GM06990 (cell line): ENCODE data around the gene PELI2.

ENCODE experiments used
- DNase-seq: peaks from one replicate; pipeline ENCODE4 v3.0.0-alpha.2; 2011; ENCODE audit not compliant: insufficient read length; ENCODE audit errors: extremely low read depth
- H3K27me3 ChIP-seq: replicated peaks from 2 replicates; pipeline ENCODE4 v1.6.0; 2011; ENCODE audit warnings: low read length; ENCODE audit not compliant: control insufficient read depth, insufficient read depth
- H3K36me3 ChIP-seq: 2 replicates; pipeline ENCODE4 v1.5.1; 2011; ENCODE audit warnings: low read length; ENCODE audit not compliant: control insufficient read depth, insufficient read depth
- H3K4me3 ChIP-seq: replicated peaks from 2 replicates; pipeline ENCODE4 v1.5.1; 2011; ENCODE audit warnings: low read depth, mild to moderate bottlenecking, control low read depth, low read length
- TF ChIP-seq, protein P1 (sequence below): IDR thresholded peaks from 2 replicates; pipeline ENCODE4 v1.5.1; 2011; ENCODE audit warnings: low read length, control low read depth, mild to moderate bottlenecking, inconsistent platforms; ENCODE audit not compliant: insufficient read depth, poor library complexity, severe bottlenecking

Gene PELI2

DNA sequence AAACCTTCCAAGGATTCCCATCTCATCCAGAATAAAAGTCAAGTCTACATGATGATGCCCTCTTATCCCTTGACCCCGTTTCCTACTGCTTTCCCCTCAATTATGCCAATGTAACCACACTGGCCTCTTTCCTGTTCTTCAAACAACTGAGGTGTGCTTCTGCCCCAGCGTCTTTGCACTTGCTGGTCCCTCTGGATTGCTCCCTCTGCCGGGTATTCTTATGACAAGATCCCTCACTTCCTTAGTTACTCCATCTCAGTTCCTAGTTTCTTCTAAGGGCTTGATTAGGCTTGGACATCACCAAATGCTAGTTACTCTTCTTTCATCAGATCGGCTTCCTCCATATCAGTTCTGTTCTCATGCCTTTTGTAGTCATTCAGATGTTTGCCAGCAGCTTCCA lies 32.7 kb upstream of the PELI2 start:
- Histone ChIP-seq H3K27me3 (no peaks in the 10 kb centered on the region), H3K36me3 (no peaks in the 10 kb centered on the region), H3K4me3 (no peak overlapping the region)
- DNase-seq = no peak
- TF ChIP-seq, protein P1, sequence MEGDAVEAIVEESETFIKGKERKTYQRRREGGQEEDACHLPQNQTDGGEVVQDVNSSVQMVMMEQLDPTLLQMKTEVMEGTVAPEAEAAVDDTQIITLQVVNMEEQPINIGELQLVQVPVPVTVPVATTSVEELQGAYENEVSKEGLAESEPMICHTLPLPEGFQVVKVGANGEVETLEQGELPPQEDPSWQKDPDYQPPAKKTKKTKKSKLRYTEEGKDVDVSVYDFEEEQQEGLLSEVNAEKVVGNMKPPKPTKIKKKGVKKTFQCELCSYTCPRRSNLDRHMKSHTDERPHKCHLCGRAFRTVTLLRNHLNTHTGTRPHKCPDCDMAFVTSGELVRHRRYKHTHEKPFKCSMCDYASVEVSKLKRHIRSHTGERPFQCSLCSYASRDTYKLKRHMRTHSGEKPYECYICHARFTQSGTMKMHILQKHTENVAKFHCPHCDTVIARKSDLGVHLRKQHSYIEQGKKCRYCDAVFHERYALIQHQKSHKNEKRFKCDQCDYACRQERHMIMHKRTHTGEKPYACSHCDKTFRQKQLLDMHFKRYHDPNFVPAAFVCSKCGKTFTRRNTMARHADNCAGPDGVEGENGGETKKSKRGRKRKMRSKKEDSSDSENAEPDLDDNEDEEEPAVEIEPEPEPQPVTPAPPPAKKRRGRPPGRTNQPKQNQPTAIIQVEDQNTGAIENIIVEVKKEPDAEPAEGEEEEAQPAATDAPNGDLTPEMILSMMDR = no peak

DNA sequence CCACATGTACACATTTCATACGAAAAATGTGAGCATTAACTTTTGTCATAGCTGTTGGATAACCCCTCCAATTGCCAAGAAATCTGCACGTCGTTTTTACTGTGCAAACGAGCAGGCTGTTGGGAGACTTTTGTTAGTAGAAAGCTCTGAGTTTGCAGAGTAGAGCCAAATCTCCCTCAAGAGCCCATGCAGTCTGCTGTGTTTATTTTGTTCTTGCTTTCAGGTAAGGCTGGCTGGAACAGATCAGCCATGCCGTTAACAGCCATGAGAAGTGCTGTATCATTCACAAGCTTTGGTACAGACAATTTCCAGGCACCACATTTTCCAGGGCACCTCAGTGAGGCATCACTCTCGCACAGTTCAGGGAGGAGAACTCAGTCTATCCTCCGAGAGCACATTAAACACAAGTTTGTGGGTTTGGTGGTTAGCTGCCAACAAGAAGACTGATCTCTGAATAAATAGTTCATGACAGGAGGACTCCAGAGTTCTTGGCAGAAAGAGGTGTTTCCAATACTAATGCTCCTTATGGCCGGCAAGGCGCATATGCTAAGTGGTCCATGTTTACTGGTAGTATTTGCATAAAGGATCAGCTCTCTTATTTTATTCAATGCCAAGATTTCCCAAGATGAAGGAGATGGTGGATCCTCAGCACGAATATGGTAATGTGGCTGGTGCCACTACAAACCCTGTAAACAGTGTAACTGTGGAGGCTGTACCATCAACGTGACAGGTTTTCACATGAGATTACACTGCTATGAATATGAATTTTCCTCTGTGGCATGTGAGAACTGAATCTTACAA lies 30.3 kb upstream of the PELI2 start:
- H3K4me3 ChIP-seq = no peak overlapping the region
- no peaks in the 10 kb centered on the region for H3K36me3 ChIP-seq
- TF ChIP-seq, protein P1 = no peak
- DNase-seq = no peak
- H3K27me3 ChIP-seq = no peaks in the 10 kb centered on the region

- DNase-seq = no peak
- TF ChIP-seq, protein P1 = no peak
- Histone ChIP-seq H3K4me3 (no peak overlapping the region), H3K27me3 (no peaks in the 10 kb centered on the region), H3K36me3 (no peaks in the 10 kb centered on the region)
Observed at GRCh38 chr14:56088941-56089340, 29.3 kb upstream of the PELI2 start.

DNA sequence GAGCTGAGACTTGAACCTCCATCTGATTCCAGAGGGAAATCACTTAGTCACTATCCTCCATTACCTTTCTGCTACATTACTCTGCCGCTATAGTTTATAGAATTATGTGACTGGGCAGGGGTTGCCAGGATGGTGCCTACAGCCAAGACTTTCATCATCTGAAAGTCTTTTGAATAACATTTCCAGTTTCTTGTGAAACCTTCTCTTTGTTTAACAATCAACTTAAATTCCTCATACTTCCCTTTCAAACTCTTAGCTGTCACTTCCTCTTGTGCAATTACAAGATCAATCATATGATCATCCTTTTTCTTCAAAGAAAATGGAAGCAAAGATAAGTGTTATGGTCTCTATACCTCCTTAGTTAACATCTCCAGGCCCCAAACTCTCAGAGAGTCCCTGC lies 25.4 kb upstream of the PELI2 start:
- TF ChIP-seq, protein P1 = no peak
- no peaks in the 10 kb centered on the region for H3K27me3 ChIP-seq
- no peak for DNase-seq

GRCh38 chr14:56094076-56094475 lies 24.1 kb upstream of the PELI2 start:
- no peak for DNase-seq
- Histone ChIP-seq H3K36me3 (no peaks in the 10 kb centered on the region), H3K4me3 (no peak overlapping the region), H3K27me3 (no peaks in the 10 kb centered on the region)
- TF ChIP-seq, protein P1 = no peak

More for the DNA sequence above, 25.4 kb upstream of the PELI2 start:
- Histone ChIP-seq H3K4me3 (no peak overlapping the region), H3K36me3 (no peaks in the 10 kb centered on the region)

- Histone ChIP-seq H3K27me3 (no peaks in the 10 kb centered on the region; the same call in 1 of the 2 replicates), H3K36me3 (no peaks in the 10 kb centered on the region), H3K4me3 (no peak overlapping the region)
- DNase-seq = no peak
- TF ChIP-seq, protein P1 = no peak
Observed at GRCh38 chr14:56098021-56098420, 20.2 kb upstream of the PELI2 start.
